Measurements from ENCODE around the gene ESAM. TPM values are rescaled to one million over a fixed set of nuclear protein-coding genes. Genes with fewer than 3 reads are reported as not detected.

The ESAM gene
- total RNA-seq, 2 experiments from 2014 or later, result 0.60 to 0.65 TPM

DNA sequence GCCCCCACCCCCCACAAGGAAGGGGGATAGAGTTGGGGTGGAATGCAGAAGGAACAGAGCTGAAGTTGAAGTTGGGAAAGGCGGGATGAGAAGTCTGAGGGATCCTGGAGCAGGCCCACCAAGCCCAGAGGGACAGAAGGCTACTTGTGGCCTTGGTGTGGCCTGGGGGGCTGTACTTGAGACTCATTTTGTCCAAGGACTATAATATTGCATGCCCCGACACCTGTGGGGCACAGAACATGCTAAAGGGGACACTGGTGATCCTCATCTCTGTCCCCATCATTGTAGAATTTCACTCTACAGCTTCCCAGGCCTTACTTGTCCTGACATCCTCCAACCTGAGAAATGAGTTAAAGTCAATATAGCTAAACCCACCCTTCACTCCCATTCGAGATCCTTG, 1.3 kb downstream of the ESAM start:
- Mint-ChIP-seq H3K27me3 (peaks cover 43% of the 10 kb centered on the region), H3K4me3 (peak overlapping the region; percentile 10), H3K36me3 (ENCODE audit: low read depth) (no peaks in the 10 kb centered on the region), H3K4me1 (ENCODE audit: low read depth) (peaks cover 24% of the 10 kb centered on the region), H3K9me3 (no peaks in the 10 kb centered on the region), H3K27ac (no peak overlapping the region)
- intact Hi-C loops (cut with micrococcal nuclease), result loop anchor here (2.0 to 5.0 kb wide), 3 partner anchors 14 to 76 kb away; no protein-coding TSS in a partner anchor
- ATAC-seq (no peak), DNase-seq (no peak)
- ChIA-PET CTCF (interaction anchor here (1.0 to 7.2 kb wide), 8 partner anchors 9 to 115 kb away, joined by 3 to 92 read pairs (median 14); partner anchors contain the start of genes SIAE and SPA17), POLR2A (interaction anchor here (1.0 kb wide), 1 partner anchor 32 kb away, joined by 3 read pairs; no protein-coding TSS in a partner anchor)
- TF ChIP-seq, protein P1, sequence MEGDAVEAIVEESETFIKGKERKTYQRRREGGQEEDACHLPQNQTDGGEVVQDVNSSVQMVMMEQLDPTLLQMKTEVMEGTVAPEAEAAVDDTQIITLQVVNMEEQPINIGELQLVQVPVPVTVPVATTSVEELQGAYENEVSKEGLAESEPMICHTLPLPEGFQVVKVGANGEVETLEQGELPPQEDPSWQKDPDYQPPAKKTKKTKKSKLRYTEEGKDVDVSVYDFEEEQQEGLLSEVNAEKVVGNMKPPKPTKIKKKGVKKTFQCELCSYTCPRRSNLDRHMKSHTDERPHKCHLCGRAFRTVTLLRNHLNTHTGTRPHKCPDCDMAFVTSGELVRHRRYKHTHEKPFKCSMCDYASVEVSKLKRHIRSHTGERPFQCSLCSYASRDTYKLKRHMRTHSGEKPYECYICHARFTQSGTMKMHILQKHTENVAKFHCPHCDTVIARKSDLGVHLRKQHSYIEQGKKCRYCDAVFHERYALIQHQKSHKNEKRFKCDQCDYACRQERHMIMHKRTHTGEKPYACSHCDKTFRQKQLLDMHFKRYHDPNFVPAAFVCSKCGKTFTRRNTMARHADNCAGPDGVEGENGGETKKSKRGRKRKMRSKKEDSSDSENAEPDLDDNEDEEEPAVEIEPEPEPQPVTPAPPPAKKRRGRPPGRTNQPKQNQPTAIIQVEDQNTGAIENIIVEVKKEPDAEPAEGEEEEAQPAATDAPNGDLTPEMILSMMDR (IDR thresholded peaks at IDR 0.05), result no peak

DNA sequence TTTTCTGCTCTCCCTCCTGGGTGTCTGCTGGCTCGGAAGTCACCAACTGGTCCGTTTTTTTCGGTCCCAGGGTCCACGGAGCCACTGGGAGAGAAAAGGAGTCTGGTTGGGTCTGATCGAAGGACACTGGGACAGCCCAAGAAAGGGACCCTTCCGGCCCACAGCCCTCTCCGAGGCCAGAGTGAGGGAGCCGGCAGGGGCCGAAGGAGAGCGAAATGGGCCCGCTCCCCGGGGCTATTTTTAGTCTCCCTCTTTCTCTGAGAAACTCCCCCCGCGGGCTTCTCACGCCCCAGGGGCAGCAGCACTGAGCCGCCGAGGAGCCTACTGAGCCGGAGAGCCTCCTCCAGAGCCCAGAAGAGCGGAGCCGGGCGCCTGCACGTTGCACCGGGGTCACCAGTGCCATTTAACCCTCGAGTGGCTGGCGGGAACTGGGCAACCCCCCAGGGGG, 1.9 kb downstream of the ESAM start:
- Mint-ChIP-seq H3K27me3 (peaks cover 43% of the 10 kb centered on the region), H3K9me3 (no peaks in the 10 kb centered on the region), H3K4me1 (ENCODE audit: low read depth) (peaks cover 24% of the 10 kb centered on the region), H3K36me3 (ENCODE audit: low read depth) (no peaks in the 10 kb centered on the region), H3K4me3 (peak overlapping the region; percentile 32), H3K27ac (no peak overlapping the region)
- ChIA-PET CTCF (interaction anchor here (1.4 to 7.2 kb wide), 6 partner anchors 10 to 106 kb away, joined by 3 to 92 read pairs (median 12); no protein-coding TSS in a partner anchor), POLR2A (interaction anchor here (1.0 kb wide), 1 partner anchor 32 kb away, joined by 3 read pairs; no protein-coding TSS in a partner anchor)
- ATAC-seq (no peak), DNase-seq (no peak)
- TF ChIP-seq, protein P1 (IDR thresholded peaks at IDR 0.05), result no peak
- intact Hi-C loops (cut with micrococcal nuclease), result loop anchor here (2.0 to 5.0 kb wide), 3 partner anchors 13 to 77 kb away; no protein-coding TSS in a partner anchor

DNA sequence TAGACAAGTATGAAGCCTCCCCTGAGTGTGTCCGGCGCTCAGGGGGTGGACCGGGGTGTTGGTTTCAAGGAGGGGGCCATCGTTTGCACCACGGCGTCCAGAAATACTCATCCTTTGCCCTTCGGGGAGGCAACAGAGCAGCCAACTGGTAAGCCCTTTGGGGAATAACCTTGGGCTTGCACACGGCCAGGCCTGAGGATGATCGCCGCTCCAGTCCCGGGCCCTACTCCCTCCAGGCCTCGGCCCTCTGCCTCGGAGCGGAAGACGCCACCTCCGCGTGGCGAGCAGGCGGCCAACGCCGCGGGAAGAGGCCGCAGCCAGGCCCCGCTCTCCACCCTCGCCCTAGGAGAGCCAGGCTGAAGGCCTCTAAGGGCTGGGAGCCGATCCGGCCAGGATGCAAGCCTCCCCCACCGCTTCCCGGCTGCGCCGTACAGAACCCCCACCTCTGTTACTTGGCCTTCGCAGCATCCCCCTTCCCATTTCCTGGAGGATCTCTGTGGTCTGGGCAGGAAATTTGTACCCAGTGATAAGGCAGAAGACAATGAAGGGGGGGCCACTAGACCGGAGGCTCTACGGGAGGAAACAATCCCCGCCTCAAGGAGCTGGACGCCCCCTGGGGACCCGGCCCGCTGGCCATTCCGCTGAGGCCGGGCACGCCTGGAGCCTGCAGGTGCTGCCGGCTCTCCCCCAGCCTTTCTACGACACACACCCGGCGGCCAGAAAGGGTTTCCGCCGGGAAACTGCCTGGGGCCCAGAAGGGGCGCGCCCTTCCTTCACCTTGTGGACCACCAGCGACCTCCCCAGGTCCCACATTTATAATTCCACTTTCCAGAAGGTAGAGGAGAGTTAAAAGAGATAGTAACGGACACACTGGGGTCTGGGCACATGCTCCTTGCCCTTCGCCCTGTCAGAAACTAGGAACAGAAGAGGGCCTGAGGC, 2.6 kb downstream of the ESAM start:
- intact Hi-C loops (cut with micrococcal nuclease), result loop anchor here (2.0 to 5.0 kb wide), 3 partner anchors 13 to 78 kb away; no protein-coding TSS in a partner anchor
- Mint-ChIP-seq H3K4me3 (peak overlapping the region; percentile 32), H3K4me1 (ENCODE audit: low read depth) (peaks cover 24% of the 10 kb centered on the region), H3K27ac (no peak overlapping the region), H3K27me3 (peaks cover 43% of the 10 kb centered on the region), H3K9me3 (no peaks in the 10 kb centered on the region), H3K36me3 (ENCODE audit: low read depth) (no peaks in the 10 kb centered on the region)
- DNase-seq (no peak), ATAC-seq (no peak)
- POLR2A ChIA-PET, result interaction anchor here (1.1 to 1.2 kb wide), 2 partner anchors 11 to 86 kb away, joined by 3 to 4 read pairs; partner anchors contain the start of genes SIAE and SPA17
- TF ChIP-seq, protein P1 (IDR thresholded peaks at IDR 0.05), result no peak
- CTCF ChIA-PET, result interaction anchor here (1.1 to 5.9 kb wide), 10 partner anchors 10 to 106 kb away, joined by 3 to 77 read pairs (median 5); partner anchors contain the start of gene NRGN

DNA sequence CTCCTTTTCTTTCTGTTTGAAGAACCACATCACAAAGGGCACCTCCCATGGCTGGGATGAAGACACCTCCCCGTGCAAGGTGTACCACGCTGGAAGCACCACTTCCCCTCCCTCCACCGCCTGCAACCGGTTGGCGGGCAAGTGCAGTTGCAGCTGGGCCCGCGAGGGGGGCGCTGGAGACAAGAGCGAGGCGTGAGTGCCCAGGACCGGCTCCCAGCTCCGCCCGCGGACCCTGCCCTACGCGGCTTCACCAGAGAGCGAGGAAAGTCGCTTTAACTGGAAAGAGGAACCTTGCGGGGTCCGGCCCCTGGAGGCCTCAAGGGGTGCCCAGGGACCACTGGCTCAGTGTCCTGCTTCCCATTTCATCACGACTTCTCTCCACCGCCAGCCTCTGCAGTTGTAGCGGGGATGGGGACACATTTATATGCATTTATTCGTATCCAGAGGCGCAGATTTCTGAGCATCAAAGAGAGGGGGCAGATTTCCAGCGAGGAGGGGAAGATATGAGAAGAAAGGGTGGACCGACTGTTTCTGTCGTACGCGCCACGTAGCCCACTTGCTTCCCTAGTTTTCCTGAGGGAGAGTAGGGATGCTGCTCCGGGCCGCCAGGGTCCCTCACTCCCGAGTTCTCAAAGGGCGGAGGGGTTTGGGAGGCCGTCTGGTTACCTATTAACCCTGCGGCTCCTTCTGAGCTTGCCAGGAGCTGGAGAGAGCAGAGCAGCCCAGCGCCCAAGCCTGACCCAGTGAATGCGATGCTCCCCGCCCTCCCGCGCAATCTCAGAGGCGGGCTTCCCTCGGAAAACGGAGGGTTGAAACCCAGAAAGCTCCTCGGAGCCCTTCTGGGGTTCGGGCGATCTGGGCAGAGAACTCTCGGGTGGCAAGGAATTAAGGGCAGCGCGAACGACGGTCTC, 3.5 kb downstream of the ESAM start:
- Mint-ChIP-seq H3K27me3 (peaks cover 43% of the 10 kb centered on the region), H3K4me1 (ENCODE audit: low read depth) (peaks cover 24% of the 10 kb centered on the region), H3K9me3 (no peaks in the 10 kb centered on the region), H3K4me3 (peak overlapping the region; percentile 62), H3K27ac (no peak overlapping the region), H3K36me3 (ENCODE audit: low read depth) (no peaks in the 10 kb centered on the region)
- intact Hi-C loops (cut with micrococcal nuclease), result no loop called here
- ATAC-seq (peak; percentile 81), DNase-seq (peak; percentile 78)
- ChIA-PET POLR2A (interaction anchor here (0.8 to 1.3 kb wide), 5 partner anchors 9 to 85 kb away, joined by 3 to 4 read pairs (median 3); partner anchors contain the start of genes NRGN, SIAE and SPA17), CTCF (interaction anchor here (0.6 to 5.9 kb wide), 19 partner anchors 10 to 125 kb away, joined by 3 to 77 read pairs (median 4); partner anchors contain the start of genes MSANTD2, NRGN, SIAE and SPA17)
- TF ChIP-seq, protein P1 (IDR thresholded peaks at IDR 0.05), result peak; percentile 85
